ENCODE measurements around the gene SMARCB1.
"Not testable (repeated sequence)": the region's sequence is repeated elsewhere in the genome, so short reads cannot be mapped to it uniquely, and the experiment has no call there.

The SMARCB1 gene

DNA sequence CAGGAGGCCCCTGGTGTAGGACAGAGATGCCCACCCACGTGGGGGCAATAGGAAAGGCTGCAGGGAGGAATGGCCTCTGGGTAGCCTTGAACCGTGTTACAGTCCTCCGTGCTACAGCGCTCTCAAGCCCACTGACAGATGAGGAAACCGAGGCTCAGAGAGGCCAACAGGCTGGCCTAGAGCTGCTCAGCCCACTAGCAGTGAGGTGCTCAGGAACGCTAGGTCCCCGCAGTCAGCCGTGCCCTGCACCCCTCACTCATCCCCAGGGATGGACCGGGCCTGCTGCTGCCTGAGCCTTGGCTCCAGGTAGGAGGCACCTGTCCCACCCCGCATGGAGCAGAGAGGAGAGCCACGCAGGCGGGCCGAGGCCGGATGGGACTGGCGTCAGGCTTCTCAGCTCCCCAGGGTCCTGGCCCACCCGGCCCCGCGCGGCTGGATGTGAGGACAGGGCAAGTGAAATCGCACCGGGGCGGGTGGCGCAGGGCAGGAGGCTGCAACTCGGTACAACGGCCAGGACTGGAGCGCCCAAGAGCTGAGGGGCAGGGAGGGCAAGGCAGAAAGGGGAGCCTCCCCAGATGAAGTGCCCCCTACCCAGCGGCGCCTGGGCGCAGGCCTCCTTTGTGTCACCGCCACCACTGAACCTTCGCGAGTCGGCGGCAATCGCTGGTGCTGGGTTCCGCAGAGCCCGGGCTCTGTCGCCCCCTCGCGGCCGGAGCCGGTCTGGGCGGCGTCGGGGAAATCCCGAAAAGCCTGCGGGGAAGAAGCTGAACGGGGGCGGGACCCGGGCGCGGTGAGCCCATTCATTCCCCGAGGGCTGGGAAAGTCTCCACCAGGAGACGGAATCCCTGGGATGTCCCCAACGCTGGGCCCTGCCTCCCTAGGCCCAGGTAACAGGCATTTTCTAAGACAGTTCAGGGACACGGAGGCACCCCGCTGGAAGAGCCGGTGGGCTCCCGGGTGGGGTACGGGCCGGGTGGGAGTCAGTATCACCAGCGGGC, 62.5 kb downstream of the SMARCB1 start:
- TF ChIP-seq, protein P1, sequence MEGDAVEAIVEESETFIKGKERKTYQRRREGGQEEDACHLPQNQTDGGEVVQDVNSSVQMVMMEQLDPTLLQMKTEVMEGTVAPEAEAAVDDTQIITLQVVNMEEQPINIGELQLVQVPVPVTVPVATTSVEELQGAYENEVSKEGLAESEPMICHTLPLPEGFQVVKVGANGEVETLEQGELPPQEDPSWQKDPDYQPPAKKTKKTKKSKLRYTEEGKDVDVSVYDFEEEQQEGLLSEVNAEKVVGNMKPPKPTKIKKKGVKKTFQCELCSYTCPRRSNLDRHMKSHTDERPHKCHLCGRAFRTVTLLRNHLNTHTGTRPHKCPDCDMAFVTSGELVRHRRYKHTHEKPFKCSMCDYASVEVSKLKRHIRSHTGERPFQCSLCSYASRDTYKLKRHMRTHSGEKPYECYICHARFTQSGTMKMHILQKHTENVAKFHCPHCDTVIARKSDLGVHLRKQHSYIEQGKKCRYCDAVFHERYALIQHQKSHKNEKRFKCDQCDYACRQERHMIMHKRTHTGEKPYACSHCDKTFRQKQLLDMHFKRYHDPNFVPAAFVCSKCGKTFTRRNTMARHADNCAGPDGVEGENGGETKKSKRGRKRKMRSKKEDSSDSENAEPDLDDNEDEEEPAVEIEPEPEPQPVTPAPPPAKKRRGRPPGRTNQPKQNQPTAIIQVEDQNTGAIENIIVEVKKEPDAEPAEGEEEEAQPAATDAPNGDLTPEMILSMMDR (IDR thresholded peaks at IDR 0.05; ENCODE audit: low read depth, low read length), result peak; percentile 97
- DNase-seq (ENCODE audit: low read depth in 2 of 2), result peak; percentile 74 to 77
- H3K4me3 ChIP-seq (replicated peaks in 1 of 2; ENCODE audit: low read depth in 2 of 2, low read length in 2 of 2), result peak overlapping the region in 1 of 2 donors; percentile 24

DNA sequence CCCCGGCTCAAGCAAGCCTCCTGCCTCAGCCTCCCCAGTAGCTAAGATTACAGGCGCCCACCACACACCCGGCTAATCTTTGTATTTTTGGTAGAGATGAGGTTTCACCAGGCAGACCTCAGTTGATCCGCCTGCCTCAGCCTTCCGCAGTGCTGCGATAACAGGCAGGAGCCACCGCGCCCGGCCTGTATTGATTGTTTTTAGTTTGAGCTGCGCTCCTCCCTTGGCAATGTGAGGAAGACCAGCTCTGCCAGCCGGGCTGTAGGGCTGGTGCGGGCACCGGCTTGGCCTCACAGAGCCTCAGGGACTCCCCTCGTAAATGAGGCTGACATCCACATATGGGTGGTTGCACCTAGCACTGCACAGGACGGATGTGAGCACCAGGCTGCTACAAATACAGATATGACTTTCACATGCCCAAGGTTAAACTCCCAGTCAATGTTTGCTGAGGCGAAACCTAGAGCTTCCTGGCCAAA, 63.4 kb downstream of the SMARCB1 start:
- H3K4me3 ChIP-seq (replicated peaks in 1 of 2; ENCODE audit: low read depth in 2 of 2, low read length in 2 of 2), result no peak overlapping the region
- TF ChIP-seq, protein P1 (IDR thresholded peaks at IDR 0.05; ENCODE audit: low read depth, low read length), result no peak
- no peak for DNase-seq (ENCODE audit: low read depth in 2 of 2)

DNA sequence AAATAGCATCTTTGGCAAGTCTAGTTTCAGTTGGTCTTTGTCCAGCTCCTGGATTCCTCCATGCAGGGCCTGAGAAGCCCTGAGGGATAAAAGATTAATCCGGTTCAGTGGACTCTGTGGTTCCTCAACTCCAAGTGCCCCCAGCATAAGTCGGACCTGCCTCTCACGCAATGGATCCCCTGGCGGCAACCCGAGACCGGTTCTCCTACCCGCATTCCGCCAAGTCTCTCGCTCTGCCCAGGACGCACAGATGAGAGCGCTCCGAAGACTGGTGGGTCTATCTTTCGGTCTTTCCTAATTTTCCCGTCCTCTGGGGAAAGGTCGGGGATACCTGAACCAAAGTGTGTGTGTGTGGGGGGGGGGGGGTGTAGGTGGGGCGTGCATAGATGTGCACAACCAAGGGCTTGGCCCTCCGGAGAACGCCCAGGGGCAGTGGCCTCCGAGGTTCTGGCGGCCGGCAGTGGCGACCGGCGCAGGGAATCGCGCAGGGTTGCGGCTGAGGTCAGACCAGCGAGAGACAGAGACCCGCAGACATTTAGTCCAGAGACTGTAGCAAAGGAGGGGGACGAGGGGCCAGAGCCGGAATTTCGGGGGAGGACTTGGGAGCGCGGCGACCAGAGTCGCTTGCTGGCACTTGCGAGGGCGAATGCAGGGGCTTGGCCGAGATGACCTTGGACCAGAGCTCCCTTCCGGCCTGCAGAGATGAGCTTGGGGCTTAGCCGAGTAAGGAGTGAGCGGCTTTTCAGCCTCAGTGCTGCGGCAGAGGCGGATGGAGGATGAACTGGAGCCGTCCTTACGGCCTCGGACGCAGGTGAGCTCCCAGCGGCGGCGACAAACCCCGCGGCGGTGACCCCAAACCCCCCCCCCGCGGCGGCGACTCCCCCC, 70.2 kb downstream of the SMARCB1 start:
- TF ChIP-seq, protein P1 (IDR thresholded peaks at IDR 0.05; ENCODE audit: low read depth, low read length), result no peak
- DNase-seq (ENCODE audit: low read depth in 2 of 2), result peak; percentile 40 to 45
- H3K4me3 ChIP-seq (replicated peaks in 1 of 2; ENCODE audit: low read depth in 2 of 2, low read length in 2 of 2), result peak overlapping the region; percentile 66 to 73

DNA sequence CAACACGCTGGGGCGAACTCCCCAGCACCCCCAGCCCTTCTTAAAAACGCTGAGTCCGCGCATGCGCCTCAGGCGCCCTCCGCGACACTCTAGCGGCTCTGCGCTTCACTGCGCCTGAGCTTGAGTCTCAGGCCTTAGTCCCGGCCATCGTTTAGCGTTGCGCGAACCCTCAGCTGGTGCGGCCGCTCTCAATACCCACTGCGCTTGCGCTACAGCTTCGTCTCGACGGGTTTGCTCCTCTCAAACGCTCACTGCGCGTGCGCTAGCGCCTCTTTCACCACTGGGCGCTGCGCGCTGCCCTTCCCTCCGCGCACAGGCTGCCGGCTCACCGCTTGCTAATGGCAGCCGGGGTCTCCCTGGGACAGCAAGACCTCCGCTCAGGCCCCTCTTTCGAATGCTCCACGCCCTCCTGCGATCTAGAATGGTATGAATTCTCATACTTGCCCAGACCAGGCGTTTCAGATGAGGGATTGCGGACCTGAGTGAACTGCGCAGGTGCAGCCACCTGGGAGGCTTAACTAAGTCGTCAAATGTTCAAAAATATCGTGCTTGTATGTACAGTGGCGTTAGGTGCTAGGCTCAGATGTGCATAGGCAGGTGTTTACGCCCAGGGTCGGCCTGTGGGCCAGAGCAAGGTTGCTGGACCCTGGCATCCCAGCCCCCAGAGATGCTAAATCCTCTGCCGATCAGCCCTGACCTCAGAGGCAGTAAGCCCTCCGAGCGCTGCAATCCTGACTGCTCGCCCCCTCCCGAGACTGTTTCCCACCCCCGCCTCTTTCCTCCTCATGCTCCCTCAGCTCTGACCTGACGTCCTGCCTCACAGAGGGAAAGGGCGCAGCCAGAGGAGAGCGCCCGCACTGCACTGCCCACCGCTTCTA, 71.1 kb downstream of the SMARCB1 start, which contains the start of gene SLC2A11:
TSS of gene SLC2A11 (plus strand) at position 270 of the 878 bp plus-strand sequence. CDS start at position 395, 125 bp downstream.
- peak within 1 kb of the TSS; percentile 66 to 73 for H3K4me3 ChIP-seq (replicated peaks in 1 of 2; ENCODE audit: low read depth in 2 of 2, low read length in 2 of 2)
- peak; percentile 97 for DNase-seq (ENCODE audit: low read depth in 2 of 2)
- TF ChIP-seq, protein P1 (IDR thresholded peaks at IDR 0.05; ENCODE audit: low read depth, low read length), result peak; percentile 36

DNA sequence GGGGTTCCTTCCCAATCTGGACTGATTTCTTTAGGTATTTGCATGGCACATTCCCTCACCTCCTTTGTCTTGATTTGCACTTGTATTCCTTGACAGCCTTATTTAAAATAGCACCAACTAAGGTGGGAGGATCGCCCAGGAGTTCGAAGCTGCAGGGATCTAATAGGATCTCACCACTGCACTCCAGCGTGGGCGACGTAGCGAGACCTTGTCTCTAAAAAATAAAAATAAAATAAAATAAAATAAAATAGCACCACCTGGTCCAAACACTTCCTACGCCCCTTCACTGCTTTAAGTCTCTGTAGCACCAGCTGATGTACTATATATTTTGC, 71.7 kb downstream of the SMARCB1 start:
- TF ChIP-seq, protein P1 (IDR thresholded peaks at IDR 0.05; ENCODE audit: low read depth, low read length), result no peak
- peak overlapping the region; percentile 66 to 73 for H3K4me3 ChIP-seq (replicated peaks in 1 of 2; ENCODE audit: low read depth in 2 of 2, low read length in 2 of 2)

DNA sequence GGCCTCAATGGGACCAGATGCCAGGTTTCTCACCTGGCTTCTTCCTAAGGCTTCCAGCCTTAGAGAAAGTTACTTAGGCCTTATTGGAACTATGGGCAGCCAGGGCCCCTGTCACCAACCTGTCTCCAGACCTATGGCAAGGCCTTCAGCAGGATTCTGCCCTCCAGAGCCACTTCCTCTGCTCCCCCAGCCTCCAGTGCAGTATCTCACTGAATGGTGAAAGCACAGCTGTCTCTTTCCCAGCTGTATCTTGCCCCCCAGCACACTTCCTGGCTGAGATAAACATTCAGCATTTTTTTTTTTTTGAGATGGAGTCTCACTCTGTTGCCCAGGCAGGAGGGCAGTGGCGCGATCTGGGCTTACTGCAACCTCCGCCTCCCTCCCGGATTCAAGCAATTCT, 72.4 kb downstream of the SMARCB1 start:
- DNase-seq (ENCODE audit: low read depth in 2 of 2), result no peak
- H3K4me3 ChIP-seq (replicated peaks in 1 of 2; ENCODE audit: low read depth in 2 of 2, low read length in 2 of 2), result no peak overlapping the region
- TF ChIP-seq, protein P1 (IDR thresholded peaks at IDR 0.05; ENCODE audit: low read depth, low read length), result no peak

More for the DNA sequence above, 71.7 kb downstream of the SMARCB1 start:
- DNase-seq (ENCODE audit: low read depth in 2 of 2), result no peak

DNA sequence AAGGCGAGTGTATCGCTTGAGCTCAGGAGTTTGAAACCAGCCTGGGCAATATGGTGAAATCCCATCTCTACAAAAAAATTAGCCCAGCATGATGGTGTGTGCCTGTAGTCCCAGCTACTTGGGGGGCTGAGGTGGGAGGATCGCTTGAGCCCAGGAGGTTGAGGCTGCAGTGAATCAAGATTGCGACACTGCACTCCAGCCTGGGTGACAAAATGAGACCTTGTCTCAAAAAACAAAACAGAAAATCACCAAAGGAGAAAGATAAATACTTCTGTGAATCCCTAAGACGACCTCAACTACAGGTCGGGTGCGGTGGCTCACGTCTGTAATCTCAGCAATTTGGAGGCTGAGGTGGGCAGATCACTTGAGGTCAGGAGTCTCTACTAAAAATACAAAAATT, 73.4 kb downstream of the SMARCB1 start:
- not testable (repeated sequence) for DNase-seq (ENCODE audit: low read depth in 2 of 2)

More for the DNA sequence above, 73.4 kb downstream of the SMARCB1 start:
- not testable (repeated sequence) for H3K4me3 ChIP-seq (replicated peaks in 1 of 2; ENCODE audit: low read depth in 2 of 2, low read length in 2 of 2)

Data from cardiac fibroblast (primary cell).